GM21360 (cell line): Measurements from ENCODE around the gene PFKFB3.

Source experiments
- ATAC-seq: cut with Tn5 transposase; IDR thresholded peaks from one replicate; pipeline ENCODE4 v1.9.1; 2021; ENCODE audit warnings: mild to moderate bottlenecking, moderate library complexity; ENCODE audit not compliant: unreplicated experiment

The PFKFB3 gene

GRCh38 chr10:6297951-6298381, 95.2 kb downstream of the PFKFB3 start:
- no peak for ATAC-seq

- no peak for ATAC-seq
Observed at GRCh38 chr10:6298428-6298827, 95.7 kb downstream of the PFKFB3 start.

- no peak for ATAC-seq
Observed at GRCh38 chr10:6299234-6299633, 96.5 kb downstream of the PFKFB3 start.

- ATAC-seq = no peak
Observed at GRCh38 chr10:6299743-6300105, 97.0 kb downstream of the PFKFB3 start.

GRCh38 chr10:6300106-6300783, 97.5 kb downstream of the PFKFB3 start:
- peak; percentile 71 for ATAC-seq

GRCh38 chr10:6300784-6301460, 98.2 kb downstream of the PFKFB3 start:
- no peak for ATAC-seq

- ATAC-seq = no peak
Observed at GRCh38 chr10:6301488-6302075, 98.8 kb downstream of the PFKFB3 start.
